ENCODE results near the gene EZR. TPM values are rescaled to one million over a fixed set of nuclear protein-coding genes. Genes with fewer than 3 reads are reported as not detected.
"Not testable (repeated sequence)": the region's sequence is repeated elsewhere in the genome, so short reads cannot be mapped to it uniquely, and the experiment has no call there.

EZR gene
- total and polyA plus RNA-seq, 11 donors = 114 to 541 (median 161) TPM

DNA sequence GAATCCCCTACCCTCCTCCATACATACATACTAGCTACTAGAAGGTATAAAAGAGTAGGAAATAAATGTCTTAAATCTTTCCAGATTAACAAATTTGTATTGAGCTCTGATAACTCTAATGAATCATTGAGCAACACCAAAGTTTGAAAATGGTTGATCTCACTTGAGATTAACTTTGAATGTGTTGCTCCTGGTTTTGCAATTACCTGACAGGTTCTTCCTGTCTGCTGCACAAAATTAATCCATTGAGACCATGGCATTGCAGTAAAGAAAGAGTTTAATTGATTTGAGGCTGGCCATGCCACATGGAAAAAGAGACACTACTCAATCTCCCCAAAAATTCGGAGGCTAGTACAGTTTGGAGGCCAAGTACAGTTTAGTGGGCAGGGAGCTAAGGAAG, 21.3 kb upstream of the EZR start:
- DNase-seq = no peak
- intact Hi-C loops (cut with DNase I) = no loop called here
- TF ChIP-seq POLR2A (IDR thresholded peaks at IDR 0.05) = no peak
- TF ChIP-seq, protein P1, sequence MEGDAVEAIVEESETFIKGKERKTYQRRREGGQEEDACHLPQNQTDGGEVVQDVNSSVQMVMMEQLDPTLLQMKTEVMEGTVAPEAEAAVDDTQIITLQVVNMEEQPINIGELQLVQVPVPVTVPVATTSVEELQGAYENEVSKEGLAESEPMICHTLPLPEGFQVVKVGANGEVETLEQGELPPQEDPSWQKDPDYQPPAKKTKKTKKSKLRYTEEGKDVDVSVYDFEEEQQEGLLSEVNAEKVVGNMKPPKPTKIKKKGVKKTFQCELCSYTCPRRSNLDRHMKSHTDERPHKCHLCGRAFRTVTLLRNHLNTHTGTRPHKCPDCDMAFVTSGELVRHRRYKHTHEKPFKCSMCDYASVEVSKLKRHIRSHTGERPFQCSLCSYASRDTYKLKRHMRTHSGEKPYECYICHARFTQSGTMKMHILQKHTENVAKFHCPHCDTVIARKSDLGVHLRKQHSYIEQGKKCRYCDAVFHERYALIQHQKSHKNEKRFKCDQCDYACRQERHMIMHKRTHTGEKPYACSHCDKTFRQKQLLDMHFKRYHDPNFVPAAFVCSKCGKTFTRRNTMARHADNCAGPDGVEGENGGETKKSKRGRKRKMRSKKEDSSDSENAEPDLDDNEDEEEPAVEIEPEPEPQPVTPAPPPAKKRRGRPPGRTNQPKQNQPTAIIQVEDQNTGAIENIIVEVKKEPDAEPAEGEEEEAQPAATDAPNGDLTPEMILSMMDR (IDR thresholded peaks at IDR 0.05) = no peak
- no peaks in the 10 kb centered on the region for H3K9me3 ChIP-seq
- 67 to 90% (median 73%) methylated on average over 1 of the region's 1 CpG for WGBS, 4 donors
- no peak overlapping the region for H3K27ac ChIP-seq
- no peak for ATAC-seq
- no peaks in the 10 kb centered on the region for H3K36me3 ChIP-seq
- H3K27me3 ChIP-seq = no peaks in the 10 kb centered on the region
- H3K4me1 ChIP-seq = peaks cover 0 to 9% (median 3%) of the 10 kb centered on the region in 12 donors
- H3K4me3 ChIP-seq = no peak overlapping the region

- TF ChIP-seq POLR2A (IDR thresholded peaks at IDR 0.05) = no peak
- H3K36me3 ChIP-seq = no peaks in the 10 kb centered on the region
- H3K9me3 ChIP-seq = no peaks in the 10 kb centered on the region
- WGBS, 4 donors = 92 to 97% (median 96%) methylated on average over 5 of the region's 5 CpGs
- peaks cover 0 to 15% (median 3%) of the 10 kb centered on the region in 12 donors for H3K4me1 ChIP-seq
- ATAC-seq (no peak), DNase-seq (no peak)
- H3K27me3 ChIP-seq = no peaks in the 10 kb centered on the region
- H3K27ac ChIP-seq = no peak overlapping the region
- no peak overlapping the region for H3K4me3 ChIP-seq
- intact Hi-C loops (cut with DNase I) = no loop called here
Observed at GRCh38 chr6:158839796-158840195, 20.6 kb upstream of the EZR start.

DNA sequence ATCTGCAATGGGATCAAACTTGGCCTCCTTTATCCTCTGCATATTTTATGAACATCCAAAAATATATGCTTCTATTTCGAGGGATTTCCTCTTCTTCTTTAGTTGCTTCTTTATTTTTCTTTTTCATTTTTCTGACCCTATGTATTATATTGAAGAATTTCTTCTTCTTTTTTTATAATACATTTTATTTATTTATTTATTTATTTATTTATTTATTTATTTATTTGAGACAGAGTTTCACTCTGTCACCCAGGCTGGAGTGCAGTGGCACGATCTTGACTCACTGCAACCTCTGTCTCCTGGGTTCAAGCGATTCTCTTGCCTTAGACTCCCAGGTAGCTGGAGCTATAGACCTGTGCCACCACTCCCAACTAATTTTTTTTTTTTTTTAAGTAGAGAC, 19.6 kb upstream of the EZR start:
- H3K27ac ChIP-seq; DNase-seq; H3K9me3 ChIP-seq; intact Hi-C loops (cut with DNase I); ATAC-seq; H3K4me3 ChIP-seq; H3K36me3 ChIP-seq; H3K27me3 ChIP-seq: not testable (repeated sequence)
- 91 to 94% (median 93%) methylated on average over 3 of the region's 3 CpGs for WGBS, 4 donors
- peaks cover 0 to 15% (median 3%) of the 10 kb centered on the region in 12 donors for H3K4me1 ChIP-seq

DNA sequence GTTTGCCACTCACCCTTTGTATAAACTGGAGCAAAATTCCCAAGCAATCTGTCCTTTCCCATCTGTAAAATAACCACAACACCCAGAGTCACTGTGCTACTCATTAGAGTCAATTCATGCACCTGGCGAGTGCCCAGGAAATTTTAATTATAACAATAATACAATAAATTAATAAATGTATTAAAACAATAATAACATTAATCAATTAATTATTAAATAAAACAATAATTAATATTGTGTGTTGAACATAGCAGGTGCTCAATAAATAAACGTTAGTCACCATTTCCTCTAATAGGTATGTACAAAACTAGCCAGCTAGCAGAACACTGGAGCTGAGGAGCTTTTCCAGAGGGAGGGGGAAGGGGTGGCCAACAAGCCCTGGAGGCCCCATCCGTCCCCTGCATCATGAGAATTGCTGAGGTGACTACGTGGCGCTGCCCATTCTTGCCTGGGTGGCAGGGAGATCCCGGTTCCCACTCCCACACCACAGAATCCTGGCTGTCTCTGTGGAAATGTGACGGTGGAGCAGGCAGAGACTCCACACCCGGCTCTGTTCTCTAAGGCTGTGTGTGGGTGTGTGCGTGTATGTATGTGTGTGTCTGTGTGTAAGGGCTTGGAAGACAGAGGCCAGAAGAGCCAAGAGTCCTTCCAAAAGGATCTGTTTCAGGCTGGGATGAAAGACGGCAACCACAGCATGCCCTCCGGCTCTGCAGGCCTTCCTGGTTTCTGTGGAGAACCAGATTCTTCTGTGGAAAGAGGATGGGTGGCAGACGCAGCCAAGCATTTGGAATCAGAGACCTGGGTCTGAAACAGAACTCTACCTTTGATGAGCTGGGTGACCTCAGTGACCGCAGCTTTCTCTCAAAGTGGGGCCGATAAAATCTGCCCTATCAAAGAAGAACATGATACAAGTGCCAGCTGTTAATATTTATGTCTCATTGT, 18.8 kb upstream of the EZR start:
- H3K9me3 ChIP-seq = no peaks in the 10 kb centered on the region
- intact Hi-C loops (cut with DNase I) = no loop called here
- H3K4me1 ChIP-seq = peaks cover 0 to 15% (median 3%) of the 10 kb centered on the region in 12 donors
- ATAC-seq = peak in 2 of 4 donors; percentile 15 to 33
- no peak for DNase-seq
- TF ChIP-seq, protein P1 (IDR thresholded peaks at IDR 0.05) = no peak
- no peak for TF ChIP-seq POLR2A (IDR thresholded peaks at IDR 0.05)
- WGBS, 4 donors = 68 to 81% (median 76%) methylated on average over 13 to 14 of the region's 14 CpGs
- H3K27me3 ChIP-seq = no peaks in the 10 kb centered on the region
- H3K36me3 ChIP-seq = no peaks in the 10 kb centered on the region
- no peak overlapping the region for H3K4me3 ChIP-seq
- H3K27ac ChIP-seq = no peak overlapping the region

- no peak for ATAC-seq
- TF ChIP-seq, protein P1 (IDR thresholded peaks at IDR 0.05) = no peak
- TF ChIP-seq POLR2A (IDR thresholded peaks at IDR 0.05) = no peak
- peaks cover 0 to 15% (median 3%) of the 10 kb centered on the region in 12 donors for H3K4me1 ChIP-seq
- H3K9me3 ChIP-seq = no peaks in the 10 kb centered on the region
- no peak overlapping the region for H3K27ac ChIP-seq
- DNase-seq = no peak
- no peak overlapping the region for H3K4me3 ChIP-seq
- no peaks in the 10 kb centered on the region for H3K27me3 ChIP-seq
- 93 to 96% (median 95%) methylated on average over 11 of the region's 11 CpGs for WGBS, 4 donors
- no peaks in the 10 kb centered on the region for H3K36me3 ChIP-seq
- intact Hi-C loops (cut with DNase I) = no loop called here
Observed at GRCh38 chr6:158836625-158837311, 17.6 kb upstream of the EZR start.
